Breast epithelium (tissue), 3 donors: ENCODE measurements around the gene SEC22B.
"Not testable (repeated sequence)": the region's sequence is repeated elsewhere in the genome, so short reads cannot be mapped to it uniquely, and the experiment has no call there.

ENCODE experiments used
- POLR2A ChIP-seq: fragments of 450-650 bp; IDR thresholded peaks from one replicate; pipeline ENCODE4 v1.6.1; 2016; ENCODE audit warnings: antibody characterized with exemption, mild to moderate bottlenecking, moderate library complexity
- TF ChIP-seq, protein P1 (sequence below), 3 donors: fragments of 450-650 bp; IDR thresholded peaks; one replicate each; pipeline ENCODE4 v1.5.1; 2016 to 2017; ENCODE audit warnings: antibody characterized with exemption in 3 of 3, mild to moderate bottlenecking in 3 of 3, moderate library complexity in 3 of 3

DNA sequence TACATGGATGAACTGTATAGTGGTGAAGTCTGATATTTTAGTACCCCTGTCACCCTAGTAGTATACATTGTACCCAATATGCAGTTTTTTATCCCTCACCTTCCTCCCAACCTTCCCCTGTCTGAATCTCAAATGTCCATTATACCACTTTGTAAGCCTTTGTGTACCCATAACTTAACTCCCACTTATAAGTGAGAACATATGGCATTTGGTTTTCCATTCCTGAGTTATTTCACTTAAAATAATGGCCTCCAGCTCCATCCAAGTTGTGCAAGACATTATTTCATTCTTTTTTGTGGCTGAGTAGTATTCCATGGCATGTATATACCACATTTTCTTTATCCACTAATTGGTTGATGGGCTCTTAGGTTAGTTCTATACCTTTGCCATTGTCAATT, 42.4 kb downstream of the SEC22B start:
- TF ChIP-seq, protein P1, sequence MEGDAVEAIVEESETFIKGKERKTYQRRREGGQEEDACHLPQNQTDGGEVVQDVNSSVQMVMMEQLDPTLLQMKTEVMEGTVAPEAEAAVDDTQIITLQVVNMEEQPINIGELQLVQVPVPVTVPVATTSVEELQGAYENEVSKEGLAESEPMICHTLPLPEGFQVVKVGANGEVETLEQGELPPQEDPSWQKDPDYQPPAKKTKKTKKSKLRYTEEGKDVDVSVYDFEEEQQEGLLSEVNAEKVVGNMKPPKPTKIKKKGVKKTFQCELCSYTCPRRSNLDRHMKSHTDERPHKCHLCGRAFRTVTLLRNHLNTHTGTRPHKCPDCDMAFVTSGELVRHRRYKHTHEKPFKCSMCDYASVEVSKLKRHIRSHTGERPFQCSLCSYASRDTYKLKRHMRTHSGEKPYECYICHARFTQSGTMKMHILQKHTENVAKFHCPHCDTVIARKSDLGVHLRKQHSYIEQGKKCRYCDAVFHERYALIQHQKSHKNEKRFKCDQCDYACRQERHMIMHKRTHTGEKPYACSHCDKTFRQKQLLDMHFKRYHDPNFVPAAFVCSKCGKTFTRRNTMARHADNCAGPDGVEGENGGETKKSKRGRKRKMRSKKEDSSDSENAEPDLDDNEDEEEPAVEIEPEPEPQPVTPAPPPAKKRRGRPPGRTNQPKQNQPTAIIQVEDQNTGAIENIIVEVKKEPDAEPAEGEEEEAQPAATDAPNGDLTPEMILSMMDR (IDR thresholded peaks at IDR 0.05) = not testable (repeated sequence)
- TF ChIP-seq POLR2A = not testable (repeated sequence)
